SKM-1 treated with dmso at 0.1 percent for 144 hours (cell line): ENCODE data around the gene IQCM.

ENCODE experiments used
- DNase-seq: peaks from one replicate; lab custom pipeline; 2025; ENCODE audit not compliant: unreplicated experiment; lab: John Stamatoyannopoulos, UW

IQCM gene

DNA sequence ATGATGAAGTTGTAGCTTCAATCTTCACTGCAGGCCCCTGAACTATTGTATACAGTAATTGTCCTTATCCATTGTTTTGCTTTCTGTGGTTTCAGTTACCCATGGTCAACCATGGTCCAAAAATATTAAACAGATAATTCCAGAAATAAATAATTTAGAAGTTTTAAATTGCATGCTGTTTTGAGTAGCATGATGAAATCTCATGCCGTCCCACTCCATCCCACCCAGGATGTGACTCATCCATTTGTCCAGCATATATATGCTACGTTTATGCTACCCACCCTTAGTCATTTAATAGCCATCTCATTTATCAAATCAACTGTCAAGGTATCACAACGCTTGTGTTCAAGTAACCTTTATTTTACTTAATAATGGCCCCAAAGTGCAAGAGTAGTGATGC lies 34.5 kb downstream of the IQCM start:
- no peak for DNase-seq

DNA sequence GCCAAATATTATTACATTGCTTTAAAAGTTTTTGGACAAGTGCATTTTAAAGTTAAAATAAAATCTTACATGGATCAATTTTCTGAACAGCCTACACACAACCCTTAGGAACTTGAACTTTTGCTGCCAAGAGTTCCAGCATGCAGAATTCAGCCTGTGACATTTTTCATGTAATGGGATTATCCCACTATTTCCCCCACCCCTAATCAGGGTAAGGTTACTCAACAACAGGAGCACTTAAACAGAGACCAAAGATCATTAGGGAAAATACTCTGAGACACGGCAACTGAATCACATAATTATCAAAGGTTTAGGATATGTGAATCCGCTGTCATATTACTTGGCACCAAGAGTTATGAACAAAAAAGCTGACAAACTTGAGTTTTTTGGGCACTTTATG lies 47.2 kb downstream of the IQCM start:
- no peak for DNase-seq

DNA sequence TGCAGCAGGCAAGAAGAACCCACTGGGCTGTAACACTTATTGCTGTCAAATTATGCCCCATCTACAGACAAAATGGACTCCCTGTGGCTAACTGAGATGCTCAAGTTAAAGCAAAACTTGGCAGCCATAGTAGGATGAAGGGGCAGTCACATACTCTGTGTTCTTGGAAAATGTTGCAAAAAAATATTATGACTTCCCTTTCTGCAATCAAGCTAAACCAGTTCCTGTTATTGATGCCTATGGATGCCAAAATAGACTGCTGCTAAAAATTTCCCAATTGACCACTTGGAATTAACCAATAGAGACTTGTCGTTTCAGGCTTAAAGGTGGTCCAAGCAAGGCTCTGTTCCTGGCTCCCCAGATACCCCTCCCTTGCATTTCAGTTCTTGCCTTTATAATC lies 49.5 kb downstream of the IQCM start:
- peak; percentile 76 for DNase-seq

DNA sequence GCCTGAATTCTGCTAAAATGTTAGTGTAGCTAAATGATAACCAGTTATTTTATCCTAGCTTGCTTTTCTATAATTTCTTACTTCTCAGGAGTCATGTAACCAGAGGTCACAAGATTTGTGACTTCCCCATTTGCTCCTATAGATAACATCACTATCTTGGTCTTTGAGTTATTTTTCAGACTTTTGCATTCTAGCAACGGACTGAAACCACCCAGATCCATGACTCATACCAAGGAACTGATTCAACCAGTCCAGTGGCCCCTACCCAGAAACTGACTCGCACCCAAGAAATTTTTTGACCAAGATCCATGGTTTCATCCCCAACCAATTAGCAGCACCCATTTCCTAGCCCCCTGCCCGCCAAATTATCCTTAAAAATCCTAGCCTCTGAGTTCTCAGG lies 50.0 kb downstream of the IQCM start:
- peak; percentile 27 for DNase-seq

DNA sequence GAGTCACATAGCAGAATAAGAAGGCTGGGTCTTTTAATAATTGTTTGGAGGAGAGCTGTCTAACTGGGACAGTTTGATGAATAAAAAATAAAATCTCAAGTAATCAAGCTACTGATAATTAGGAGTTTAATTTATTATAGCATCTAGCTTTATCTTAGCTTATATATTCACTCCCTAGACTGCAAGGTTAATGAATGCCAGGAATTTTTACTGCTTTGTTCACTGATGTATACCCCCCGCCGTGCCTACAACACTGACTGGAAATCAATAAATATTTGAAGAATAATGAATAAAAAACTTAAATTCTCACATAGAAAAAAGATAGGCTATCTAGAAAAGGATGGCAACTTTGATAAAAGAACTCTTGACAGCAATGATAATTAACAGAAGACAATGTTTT lies 59.7 kb downstream of the IQCM start:
- no peak for DNase-seq

DNA sequence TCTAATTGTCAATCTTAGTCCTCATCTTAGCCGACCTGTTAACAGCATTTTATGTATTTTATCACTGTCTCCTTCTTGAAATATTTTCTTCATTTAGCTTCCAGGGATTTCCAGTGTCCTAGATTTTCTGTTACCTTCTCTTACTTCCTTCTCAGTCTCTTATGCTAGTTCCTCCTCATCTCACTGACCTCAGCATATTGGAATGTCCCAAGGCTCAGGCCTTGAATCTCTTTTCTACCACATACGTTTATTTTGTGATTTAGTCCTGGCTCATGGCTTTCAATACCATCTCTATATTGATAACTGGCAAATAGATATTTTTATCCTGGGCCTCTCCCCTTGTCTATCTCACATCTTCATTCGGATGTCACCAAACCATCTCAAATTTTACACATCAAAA lies 61.1 kb downstream of the IQCM start:
- DNase-seq: no peak

DNA sequence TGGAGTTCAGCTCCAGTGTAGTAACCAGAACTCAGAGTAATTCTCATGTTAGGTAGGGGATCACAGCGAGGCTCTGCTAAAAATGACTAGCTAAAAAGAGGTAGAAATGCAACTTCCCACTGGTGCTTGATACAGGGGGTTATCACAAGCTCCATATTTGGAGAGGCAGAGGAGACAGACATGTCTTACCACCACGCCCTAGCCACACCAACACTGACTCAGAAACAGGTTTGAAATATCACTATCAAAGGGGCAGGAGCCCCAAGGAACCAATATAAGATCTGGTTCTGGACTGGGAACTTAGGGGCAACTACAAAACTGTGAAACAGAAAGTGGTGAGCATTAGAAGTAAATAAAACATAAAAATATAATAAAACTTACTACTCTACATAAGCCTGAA lies 62.9 kb downstream of the IQCM start:
- DNase-seq: no peak

DNA sequence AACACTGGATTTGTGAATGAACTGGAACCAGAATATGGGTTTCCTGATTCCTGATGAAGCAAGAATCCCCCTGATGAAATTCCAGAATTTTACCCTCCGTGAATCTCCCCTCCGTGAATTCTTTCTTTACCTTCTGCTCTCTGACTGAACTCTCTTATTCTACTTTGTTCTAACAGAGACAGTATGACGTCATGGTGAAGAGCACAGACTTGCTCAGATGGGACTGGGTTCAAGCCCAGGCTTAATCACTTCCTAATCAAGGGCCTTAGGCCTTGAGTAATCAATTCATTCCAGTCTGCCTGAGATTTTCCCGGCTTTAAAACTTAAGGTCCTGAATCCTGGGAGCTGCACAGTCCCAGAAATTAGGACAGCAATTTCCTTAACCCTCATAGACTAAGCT lies 64.5 kb downstream of the IQCM start:
- no peak for DNase-seq

DNA sequence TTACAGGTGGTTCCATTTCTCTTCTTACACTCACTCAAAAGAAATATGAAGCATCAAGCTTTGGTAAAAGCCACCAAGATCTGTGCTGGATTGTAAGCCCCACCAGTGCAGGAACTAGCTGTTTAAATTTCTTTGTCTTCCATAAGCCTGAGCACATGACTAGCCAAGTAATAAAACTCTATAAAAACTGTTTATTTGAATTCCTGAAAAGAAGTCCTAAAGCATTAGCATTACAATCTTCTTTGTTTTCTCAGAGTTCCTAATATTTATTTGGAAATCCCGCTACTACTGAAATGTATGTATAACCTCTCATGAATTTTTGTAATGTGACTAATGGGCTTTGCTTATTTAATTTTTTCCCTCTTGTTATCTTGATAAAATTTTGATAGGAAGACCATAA lies 65.9 kb downstream of the IQCM start:
- no peak for DNase-seq

DNA sequence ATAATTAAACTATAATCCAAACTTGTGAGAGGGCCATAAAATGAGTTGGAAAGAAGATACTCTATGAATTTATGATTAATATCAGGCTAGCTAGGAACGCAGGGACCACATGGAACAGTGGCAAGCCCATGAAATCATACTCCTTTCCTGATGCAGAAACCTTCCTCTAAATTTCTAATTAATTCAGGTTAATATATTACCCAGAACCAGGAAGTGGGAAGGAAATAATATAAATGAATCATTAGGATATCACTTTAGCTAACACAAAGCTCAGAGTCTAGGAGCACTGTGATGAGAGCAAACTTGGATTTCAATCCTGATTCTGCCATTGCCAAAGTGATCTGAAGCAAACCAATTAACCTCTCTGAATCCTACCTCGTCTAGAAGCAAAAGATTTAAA lies 68.0 kb downstream of the IQCM start:
- DNase-seq: no peak

DNA sequence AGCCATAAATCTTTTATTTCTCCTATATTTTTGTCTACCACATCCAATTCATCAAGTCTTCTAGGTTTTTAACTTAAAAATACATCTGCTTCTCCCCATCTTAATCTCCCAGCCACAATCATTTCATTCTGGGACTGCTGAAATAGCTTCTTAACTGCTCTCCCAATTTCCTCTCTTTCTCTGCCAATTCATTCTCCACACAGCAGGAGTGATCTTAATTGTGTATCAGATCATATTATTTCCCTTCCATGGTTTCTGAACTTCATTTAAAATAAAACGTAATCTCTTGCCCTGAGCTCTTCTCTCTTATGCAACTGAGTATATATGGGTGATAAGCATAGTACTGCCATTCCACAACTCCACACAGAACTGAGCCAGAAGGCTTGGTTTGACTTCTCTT lies 69.4 kb downstream of the IQCM start:
- DNase-seq: no peak

DNA sequence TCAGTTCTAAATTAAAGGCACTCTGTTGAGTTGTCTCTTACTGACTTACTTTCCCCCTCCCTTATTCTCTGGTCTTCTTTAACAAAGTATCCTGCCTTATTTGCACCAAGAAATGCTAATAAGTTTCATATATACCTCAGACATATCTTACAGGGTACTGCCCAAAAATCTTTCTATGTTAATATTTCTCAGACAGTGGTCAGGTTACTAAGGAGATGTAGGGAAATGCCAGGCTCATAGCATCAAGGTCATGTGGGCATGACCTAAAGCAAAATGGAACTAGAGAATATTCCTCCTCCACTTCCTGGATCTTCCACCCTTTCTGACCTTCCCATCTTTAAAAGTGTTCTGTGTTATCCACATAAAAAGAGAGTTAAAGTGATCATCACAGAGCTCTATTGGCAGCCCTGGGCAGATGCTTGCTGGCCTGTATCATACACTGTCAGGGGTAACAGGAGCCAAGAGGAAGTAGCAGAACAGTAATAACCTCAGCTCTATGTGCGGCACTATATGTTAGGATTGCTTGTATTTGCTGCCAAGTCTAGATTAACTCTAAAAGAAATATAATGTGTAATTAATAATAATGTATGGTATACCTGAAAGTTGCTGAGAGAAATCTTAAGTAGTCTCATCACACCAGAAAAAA lies 74.3 kb downstream of the IQCM start:
- DNase-seq: no peak

DNA sequence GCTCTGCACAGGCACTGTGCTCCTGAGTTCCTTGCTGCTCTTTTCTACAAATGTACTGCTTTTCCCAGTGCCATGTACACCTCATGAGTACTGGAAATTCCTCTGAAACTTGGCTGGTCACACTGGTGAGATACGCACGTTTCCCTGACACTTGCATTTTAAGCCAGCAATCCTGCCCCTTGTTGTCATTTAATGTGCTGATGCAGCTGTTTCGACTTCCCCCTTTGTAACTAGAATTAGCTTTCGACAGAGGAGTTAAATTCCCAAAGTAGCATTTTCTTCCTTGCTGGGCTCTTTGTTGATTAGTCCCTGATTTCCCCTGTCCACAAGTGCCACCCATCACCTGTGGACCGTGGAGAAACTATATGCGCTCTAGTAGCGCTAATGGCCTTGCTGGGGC lies 77.5 kb downstream of the IQCM start:
- DNase-seq: no peak

DNA sequence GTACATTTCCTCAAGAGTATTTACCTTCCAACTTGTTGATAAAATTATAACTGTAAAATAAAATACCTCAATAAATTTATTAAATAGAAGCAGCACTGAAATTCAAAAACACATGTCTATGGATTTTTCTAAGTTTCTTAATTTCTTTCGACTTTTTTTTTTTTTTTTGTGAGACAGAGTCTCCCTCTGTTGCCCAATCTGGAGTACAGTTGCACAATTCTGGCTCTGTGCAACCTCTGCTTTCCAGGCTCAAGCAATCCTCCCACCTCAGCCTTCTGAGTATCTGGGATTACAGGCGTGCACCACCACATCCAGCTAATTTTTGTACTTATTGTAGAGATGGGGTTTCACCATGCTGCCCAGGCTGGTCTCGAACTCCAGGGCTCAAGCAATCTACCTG lies 79.8 kb downstream of the IQCM start:
- no peak for DNase-seq

DNA sequence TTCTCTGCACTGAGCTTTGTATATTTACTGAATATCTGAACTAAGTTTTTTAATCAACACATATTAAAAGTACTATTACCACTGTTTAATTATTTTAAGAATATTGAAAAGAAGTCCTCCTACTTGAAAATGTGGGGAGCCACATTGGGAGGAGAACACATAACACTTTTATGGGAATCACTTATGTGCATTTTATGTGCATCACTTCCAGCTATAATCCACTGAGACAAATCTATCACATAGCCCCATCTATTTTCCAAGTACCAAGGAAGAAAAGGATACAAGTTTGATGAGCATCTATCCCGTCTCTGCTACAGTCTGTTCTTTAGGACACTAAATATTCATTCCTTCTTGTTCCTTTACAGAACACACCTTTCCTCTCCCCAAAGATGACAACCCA lies 87.2 kb downstream of the IQCM start:
- DNase-seq: no peak

DNA sequence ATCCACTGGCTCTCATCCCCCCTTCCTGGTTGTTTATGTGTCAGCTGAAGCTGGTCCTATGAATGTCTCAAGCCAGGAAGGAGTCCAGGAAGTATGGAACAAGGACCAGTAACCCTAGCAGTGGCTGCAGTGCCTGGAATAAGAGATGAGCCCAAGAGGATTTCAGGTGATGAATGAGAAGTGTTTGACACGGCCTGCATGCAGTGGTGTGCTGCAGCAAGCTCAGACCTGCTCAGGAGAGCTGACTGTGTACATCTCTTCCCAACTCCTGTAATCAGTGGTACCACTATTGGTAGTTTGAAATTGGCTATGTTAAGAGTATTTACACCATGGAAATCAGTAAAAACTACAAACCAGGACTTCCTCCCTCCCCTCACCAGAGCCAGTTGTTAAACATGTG lies 88.0 kb downstream of the IQCM start:
- no peak for DNase-seq

DNA sequence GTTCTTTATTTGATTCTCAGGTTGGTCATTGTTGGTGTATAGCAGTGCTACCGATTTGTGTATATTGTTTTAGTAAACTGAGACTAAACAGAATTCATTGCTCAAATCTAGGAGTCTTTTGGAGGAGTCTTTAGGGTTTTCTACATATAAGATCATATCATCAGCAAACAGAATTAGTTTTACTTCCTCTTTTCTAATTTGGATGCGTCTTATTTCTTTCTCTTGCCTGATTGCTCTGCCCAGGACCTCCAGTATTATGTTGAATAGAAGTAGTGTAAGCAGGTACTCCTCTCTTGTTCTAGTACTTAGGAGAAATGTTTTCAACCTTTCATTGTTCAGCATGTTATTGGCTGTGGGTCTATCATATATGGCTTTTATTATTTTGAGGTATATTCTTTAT lies 92.6 kb downstream of the IQCM start:
- DNase-seq: no peak

DNA sequence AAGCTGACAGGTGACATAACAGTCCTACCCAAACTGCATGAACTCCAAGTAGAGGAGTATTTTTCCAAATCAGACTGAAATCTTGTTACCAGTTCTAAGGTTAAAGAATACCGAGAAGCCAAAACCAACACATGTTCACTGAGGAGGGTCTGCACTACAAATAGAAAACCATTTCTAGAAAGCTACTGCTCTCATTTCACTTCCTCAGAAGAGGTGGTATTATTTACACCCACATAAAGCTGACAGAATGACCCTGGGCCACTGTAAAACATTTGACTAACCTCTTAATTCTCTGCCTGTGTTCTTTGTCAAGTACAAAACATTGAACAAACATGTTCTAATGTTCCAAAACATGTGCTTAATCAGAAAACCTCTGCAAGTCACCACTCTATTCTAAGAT lies 95.8 kb downstream of the IQCM start:
- no peak for DNase-seq

DNA sequence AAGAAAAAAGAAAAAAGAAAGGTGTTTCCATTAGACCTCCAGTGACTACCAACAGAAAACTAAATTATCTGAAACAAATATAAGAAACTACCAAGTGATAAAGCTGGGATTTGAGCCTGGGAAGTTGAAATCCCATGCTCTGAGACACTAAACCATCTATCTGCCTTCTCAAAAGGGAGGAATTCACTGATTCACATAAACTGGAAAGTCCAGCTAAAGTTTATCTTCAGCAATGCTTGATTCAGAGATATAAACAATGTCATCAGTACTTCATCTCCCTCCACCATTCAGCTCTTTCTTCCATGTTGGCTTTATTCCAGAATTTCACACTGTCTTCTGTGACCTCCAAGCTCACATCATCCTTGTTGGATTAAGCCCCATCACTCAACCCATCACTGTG lies 96.3 kb downstream of the IQCM start:
- DNase-seq: no peak

DNA sequence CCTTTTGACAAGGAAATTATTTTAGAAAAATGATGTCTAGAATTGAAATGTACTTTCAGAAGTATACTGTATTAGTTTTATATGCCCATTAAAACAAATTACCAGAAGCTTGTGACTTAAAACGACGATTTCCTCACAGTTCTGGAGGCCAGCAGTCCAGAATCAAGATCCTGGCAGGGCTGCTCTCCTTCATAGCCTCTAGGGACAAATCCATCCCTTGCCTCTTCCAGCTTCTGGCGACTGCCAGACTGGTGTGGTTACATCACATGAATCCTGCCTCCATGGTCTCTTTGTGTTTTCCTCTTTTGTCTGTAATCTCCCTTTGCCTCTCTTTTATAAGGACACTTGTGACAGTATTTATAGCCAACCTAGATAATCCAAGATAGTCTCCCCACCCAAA lies 97.1 kb downstream of the IQCM start:
- DNase-seq: no peak

DNA sequence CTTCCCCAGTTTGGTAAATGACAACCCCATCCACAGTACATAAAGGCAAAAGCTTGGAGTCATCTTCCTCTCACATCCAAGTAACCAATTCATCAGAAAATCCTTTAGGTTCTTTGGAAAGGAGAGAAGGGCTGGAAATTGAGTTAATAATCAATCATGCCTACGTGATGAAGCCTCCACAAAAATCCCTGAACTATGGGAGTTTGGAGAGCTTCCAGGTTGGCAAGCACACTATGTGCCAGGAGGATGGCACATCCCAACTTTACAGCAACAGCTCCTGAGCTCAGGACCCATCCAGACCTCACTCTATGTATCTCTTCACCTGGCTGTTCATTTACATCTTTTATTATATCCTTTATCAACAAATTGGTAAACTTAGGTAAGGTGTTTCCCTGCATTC lies 98.9 kb downstream of the IQCM start:
- no peak for DNase-seq

DNA sequence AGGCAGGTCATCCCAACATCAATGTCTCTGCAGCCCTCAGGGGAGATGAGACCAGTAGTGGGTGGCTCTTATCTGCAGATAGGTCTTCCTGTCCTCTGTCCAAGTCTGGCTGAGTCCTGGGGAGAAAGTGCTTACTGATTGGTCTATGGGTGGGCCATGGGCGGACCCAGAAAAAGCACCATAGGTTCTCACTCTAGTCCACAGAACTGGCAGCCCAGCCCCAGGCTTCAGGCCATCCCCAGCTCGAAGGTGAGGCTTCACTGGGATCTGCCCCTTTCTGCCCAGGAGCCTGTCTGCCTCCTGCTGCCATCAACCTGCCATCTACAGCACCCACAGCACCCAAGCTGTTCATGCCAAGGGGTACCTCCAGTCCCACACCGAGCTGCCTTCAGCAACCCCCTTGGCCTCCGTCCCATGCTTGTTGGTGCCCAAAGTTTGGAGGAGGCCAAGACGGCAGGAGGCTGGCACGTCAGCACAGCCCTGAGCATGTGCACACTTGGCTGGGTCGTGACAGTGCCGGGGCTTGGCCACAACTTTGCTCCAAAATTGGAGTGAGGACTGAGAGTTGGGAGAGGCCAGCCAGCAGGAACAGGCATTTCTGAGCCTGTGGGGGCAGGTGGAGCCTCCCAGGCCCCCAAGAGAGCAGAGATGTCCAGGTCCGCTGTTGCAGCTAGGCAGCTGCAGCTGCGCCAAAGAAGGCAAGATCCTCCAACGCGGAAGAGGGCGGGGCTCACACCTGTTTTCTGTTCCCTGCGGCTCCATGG lies 99.6 kb downstream of the IQCM start:
- no peak for DNase-seq

DNA sequence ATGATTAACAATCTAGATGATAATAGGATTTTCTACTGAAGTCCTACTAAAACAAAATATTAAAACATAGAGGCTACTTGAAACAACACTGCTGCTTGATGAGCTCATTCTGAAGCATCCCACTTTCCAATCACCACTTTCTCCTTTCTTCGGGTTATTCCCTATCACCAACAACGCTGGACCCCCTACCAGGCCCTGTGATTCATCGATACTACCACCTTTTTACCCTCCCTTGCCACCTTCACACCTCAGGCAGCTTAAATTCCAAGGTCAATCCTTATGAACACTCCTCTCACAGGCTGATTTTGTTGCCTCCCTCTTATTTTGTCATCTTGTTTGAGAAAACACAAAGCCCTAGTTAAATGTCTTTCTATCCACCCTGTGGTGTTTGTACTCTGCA lies 102.6 kb downstream of the IQCM start:
- DNase-seq: no peak
